HG03025 (cell line): ENCODE measurements around the gene MCIDAS.
A peak's percentile ranks its signal among the peaks of the same experiment; 100 is the strongest.

Experiments
- ATAC-seq: cut with Tn5 transposase; IDR thresholded peaks from one replicate; pipeline ENCODE4 v1.9.1; 2021; ENCODE audit warnings: mild to moderate bottlenecking, moderate library complexity; ENCODE audit not compliant: unreplicated experiment, low FRiP score

The MCIDAS gene

GRCh38 chr5:55222985-55223811, 3.9 kb downstream of the MCIDAS start:
- ATAC-seq: no peak

GRCh38 chr5:55222092-55222984, 4.8 kb downstream of the MCIDAS start:
- no peak for ATAC-seq

DNA sequence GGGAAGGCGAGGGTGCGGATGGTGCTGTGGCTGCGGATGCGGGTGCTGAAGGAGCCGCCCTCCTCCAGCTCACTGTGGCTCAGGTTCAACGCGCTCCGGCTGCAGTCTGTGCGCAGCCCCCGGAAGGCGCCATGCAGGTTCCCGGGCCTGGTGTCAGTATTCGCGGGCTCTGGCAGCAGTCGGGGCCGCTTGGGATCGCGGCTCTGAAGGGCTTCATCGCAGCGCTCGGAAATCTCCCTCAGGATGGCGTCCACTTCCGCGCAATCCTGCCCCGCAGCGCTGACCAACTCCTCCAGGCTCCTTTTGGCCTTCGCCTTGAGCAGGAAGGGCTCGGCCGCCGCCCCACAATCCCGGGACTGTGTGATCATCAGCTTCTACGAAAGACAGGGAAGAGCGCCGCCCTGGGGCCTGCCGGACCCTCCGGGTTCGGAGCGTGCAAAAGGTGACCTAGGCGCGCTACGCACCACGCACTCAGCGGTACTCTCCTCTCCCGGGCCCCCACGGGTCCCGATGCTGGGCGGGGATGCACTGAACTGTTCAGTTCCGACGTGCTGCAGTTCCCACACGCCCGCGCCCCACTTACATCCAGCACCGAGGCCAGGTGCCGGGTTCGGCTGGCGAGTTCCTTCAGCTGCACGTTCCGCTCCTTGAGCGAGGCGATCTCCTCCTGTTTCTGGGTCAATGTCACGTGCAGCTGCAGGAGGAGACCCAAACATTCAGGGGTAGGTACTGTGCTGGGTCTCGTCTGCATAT, 6.5 kb downstream of the MCIDAS start:
- no peak for ATAC-seq

DNA sequence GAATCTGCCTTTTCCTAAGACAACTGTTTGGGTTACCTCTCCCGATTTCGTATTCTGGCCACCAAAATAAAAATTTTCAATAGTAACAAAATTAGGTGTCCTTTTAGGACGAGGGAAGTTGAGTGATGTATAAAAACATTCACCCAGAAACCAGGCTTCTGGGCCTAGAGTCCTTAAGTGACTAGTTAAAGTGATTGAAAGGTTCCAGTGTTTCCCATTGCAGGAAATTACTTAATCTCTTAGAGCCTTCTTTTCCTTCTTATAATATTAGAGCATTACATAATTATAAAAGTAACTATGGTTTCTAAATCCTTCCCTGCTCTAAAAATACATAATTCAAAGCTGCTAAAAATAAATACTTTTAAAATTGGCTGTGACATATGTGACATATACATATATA, 7.3 kb downstream of the MCIDAS start:
- no peak for ATAC-seq

DNA sequence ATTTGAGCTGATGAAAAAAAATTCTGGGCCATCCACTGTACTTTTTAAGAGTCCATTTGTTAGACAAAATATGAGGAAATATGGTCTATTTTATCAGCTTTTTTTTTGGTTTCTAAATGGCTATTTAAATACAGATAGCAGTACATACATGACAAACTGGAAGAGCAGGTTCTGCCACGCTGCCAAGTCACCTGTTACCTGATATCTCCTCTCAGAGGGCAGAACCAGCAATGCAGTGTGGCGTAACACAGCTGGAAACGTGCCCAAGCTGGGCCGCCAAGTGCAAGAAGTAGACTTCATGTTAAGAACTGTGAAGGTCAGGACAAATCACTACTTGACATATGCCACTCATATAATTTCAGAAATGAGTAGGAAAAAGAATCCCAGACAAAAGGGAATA, 8.1 kb downstream of the MCIDAS start:
- no peak for ATAC-seq

DNA sequence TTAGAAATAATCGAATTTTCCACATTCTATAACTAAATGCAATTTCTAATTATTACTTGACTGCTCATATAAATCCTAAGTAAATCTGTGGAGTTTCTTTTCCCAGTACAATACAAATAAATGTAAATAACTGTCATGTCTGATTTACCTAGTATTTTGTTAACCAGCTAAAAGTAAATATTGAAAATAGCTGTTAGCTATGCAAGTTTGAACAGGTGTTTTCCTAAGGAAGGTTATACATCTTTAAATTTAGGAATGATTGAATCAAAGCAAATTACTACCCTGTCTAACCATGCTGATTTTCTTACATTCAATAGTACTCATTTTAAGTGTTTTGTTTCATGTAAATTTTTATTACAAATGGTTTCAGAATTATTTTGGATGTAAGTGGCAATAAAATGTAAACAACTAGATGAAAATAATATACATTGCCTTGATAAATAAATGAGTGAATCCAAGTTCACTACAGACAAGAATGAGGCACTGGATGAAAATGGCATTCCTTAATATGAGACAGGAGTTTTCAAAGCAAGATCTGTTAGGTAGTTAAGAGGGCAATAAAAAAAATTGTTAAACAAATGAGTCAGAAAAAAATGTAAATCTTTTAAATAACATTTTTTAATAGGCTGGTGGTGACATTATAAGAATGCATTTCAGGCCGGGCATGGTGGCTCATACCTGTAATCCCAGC, 15.8 kb downstream of the MCIDAS start:
- no peak for ATAC-seq

- no peak for ATAC-seq
Observed at GRCh38 chr5:55205001-55205400, 22.1 kb downstream of the MCIDAS start.

DNA sequence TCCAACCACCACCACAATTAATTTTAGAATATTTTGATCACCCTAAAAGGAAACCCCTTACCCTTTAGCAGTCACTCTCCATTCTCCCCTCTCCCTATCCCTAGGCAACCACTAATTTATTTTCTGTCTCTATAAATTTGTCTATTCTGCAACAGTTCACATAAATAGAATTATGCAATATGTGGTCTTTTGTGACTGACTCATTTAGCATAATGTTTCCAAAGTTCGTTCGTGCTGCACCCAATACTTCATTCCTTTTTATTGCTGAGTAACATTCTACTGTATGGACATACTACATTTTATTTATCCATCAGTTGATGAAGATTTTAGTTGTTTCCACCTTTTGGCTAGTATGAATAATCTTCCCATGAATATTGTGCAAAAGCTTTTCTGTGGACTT, 36.0 kb downstream of the MCIDAS start:
- no peak for ATAC-seq

DNA sequence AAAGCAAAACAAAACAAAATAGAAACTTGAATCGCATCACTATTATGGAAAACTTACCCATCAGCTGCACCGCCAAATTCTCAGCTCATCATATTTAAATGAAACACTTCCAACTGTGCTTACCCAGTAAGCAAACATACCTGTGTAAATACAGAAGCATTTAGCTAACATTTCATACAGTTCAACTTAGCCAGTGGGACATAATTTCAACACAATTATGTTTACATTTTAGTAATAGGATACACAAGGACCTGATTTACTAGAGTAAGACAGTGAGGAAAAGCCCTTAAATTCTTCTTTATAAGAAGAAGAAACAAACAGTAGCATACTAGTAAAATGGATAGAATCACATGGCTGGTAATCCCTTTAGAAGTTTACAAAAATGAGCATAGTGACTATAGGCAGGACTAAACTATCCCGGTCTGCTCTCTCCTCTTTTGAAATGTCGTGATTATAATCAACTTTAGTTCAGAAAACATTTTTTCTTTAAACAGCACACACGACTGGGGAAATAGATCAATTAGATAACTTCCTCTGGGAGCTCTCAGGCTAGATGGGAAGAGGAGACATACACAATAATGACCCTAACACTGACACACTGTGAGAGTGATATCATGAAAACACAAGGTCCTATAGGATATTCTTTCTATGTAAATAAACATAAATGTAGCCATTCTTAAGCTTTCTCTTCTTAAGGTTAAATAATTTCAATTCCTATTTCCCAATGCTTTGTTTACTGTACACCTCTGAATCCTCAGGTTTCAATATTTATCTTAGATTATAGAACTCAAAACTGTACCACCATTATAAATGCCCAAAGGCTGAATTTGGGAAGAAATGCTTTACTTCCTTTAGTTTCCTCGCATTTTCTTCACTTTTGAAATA, 38.2 kb downstream of the MCIDAS start:
- ATAC-seq: no peak

DNA sequence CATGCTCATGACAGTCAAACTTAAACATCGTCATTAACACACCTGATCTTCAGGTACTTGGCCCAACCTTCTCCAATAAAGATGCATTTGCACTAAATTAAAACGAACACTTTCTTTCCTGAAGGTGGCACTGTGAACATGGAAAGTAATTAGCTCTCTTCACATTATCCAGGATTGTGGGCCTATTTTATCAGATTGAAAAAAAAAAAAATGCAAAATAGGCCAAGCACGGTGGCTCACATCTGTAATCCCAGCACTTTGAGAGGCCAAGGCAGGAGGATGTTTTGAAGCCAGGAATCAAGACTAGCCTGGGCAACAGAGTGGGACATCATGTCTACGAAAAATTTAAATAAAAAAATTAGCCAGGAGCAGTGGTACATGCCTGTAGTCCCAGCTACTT, 39.7 kb downstream of the MCIDAS start:
- no peak for ATAC-seq

DNA sequence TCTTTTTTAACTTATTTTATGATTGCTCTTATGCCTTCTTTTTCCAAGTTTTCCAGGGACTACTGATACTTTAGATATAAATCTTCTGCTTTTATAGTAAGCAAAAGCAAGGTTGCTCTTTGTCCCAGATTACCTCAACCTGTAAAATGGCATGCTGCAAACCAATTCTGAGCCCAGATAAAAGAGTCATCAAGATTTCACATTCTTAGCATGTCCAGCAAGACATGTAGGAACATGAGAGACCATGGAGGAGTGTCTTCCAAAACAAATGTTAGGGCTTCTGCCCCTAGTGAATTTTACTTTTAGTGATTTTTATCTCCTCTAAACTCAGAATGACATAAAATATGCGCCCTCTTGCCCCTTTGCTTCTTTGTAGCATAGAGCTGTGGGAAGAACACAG, 47.1 kb downstream of the MCIDAS start:
- ATAC-seq: no peak

GRCh38 chr5:55177078-55177477, 50.0 kb downstream of the MCIDAS start:
- ATAC-seq: no peak

DNA sequence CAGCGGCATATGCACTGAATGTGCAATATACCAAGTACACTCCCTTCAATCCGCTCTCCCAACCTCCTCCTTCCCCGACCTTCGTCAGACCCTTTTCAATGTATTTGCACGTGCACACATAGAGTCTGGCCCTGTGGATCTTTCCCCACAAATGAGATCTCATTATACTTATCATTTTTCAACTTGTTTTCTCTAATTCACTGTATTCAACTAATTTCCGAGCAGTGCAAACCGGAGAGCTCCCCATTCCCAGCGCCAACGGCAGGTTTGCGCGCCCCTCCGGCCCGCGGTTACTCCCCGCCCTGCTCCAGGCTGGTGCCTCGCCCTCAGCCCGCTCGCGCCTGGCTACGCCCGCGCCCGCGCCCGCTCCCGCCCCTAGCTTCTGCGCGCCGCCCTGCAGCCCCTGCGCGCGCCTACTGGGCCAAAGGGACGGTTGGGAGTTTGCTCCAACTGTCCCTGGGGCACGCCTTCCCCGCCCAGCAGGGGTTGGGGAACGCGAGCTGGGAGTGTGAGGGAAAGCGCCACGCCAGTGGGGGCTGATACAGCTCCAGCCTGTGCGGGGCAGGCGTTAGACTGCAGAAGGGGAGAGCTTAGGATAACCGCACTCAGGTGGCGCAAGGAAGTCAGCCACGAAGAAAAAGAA, 50.8 kb downstream of the MCIDAS start:
- ATAC-seq: no peak

DNA sequence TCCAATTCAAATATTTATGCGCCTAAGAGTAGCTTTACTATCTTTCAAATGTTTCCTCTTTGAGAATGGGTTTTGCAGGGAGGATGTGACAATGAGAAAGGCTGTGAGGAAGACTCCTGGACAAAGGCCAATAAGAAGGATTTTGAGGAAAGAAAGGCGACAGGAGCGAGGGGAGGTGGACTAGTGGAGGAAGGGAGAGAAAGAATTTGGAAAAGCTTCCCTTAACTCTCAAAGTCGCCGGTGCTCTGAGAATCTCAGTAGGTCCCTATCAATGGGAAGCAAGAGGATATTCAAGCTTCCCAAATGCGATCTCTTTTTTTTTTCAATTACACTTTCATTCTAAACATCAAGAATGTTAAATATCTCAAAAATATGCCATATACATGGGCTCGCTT, 51.3 kb downstream of the MCIDAS start:
- no peak for ATAC-seq

GRCh38 chr5:55173687-55174230, 53.4 kb downstream of the MCIDAS start:
- no peak for ATAC-seq

DNA sequence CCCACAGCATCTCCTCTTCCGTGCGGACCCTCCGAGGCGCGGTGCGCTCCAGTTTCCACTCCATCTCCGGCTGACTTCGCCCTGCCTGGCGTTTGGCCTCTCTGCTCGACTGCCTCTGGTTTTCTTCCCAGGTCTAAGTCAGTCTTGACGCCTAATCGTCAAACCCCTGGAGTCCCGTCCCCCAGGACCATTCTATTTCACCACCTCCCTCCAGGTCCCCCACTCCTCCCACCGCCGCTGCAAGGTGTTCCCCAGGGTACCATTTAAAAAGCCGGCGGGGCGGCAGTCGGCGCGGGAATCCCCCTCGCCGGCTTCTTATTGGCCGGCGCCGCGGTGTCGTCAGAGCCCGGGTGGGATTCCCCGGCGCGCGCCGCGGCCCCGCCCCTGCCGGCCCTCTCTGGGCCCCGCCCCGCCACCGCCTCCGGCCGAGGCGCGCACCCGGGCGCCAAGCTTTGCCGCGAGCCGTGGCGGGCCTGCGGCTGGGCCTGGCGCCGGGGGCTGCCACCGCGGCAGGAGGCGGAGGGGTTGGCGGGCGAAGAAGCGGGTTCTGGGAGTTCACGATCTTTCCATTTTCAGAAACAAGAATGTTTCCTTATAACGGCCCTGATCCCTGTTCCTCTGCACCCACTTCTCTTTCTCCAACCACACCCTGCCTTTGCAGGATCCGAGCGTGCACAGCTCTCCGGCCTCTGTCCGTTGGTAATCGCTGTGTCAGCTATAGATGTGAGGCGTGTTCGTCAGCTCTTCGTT, 54.0 kb downstream of the MCIDAS start, which contains the start of gene CDC20B:
TSS of gene CDC20B (minus strand) at position 241 of the 750 bp plus-strand sequence. CDS start at position 64, 177 bp downstream.
- ATAC-seq: peak; percentile 77

- ATAC-seq: peak; percentile 66
Observed at GRCh38 chr5:55172051-55172899, 54.8 kb downstream of the MCIDAS start.
